ENCODE data around the gene TLX1.

TLX1 gene

GRCh38 chr10:101182936-101183335 lies 51.8 kb downstream of the TLX1 start:
- H3K27ac ChIP-seq (ENCODE audit: low read depth, low read length, poor library complexity, severe bottlenecking), result no peak overlapping the region
- no peaks in the 10 kb centered on the region for H3K36me3 ChIP-seq (ENCODE audit: insufficient read depth, low read length)
- H2AFZ ChIP-seq (ENCODE audit: low read length), result no peak overlapping the region
- H3K9me2 ChIP-seq (ENCODE audit: low read depth, low read length), result no peaks in the 10 kb centered on the region
- H3K4me1 ChIP-seq (ENCODE audit: insufficient read depth, low read length, severe bottlenecking), result no peaks in the 10 kb centered on the region
- no peak overlapping the region for H3K4me2 ChIP-seq (ENCODE audit: low read length)
- H3K4me3 ChIP-seq (ENCODE audit: low read depth, low read length, poor library complexity, severe bottlenecking), result no peak overlapping the region
- no peaks in the 10 kb centered on the region for H3F3A ChIP-seq (ENCODE audit: insufficient read depth, low read length)
- no peak overlapping the region for H3K9ac ChIP-seq (ENCODE audit: low read length)
- no peaks in the 10 kb centered on the region for H3K79me2 ChIP-seq (ENCODE audit: insufficient read depth, low read length)
- TF ChIP-seq EZH2 (IDR thresholded peaks at IDR 0.05; ENCODE audit: borderline replicate concordance, low read length), result no peak
- TF ChIP-seq, protein P1, sequence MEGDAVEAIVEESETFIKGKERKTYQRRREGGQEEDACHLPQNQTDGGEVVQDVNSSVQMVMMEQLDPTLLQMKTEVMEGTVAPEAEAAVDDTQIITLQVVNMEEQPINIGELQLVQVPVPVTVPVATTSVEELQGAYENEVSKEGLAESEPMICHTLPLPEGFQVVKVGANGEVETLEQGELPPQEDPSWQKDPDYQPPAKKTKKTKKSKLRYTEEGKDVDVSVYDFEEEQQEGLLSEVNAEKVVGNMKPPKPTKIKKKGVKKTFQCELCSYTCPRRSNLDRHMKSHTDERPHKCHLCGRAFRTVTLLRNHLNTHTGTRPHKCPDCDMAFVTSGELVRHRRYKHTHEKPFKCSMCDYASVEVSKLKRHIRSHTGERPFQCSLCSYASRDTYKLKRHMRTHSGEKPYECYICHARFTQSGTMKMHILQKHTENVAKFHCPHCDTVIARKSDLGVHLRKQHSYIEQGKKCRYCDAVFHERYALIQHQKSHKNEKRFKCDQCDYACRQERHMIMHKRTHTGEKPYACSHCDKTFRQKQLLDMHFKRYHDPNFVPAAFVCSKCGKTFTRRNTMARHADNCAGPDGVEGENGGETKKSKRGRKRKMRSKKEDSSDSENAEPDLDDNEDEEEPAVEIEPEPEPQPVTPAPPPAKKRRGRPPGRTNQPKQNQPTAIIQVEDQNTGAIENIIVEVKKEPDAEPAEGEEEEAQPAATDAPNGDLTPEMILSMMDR (IDR thresholded peaks at IDR 0.05; ENCODE audit: low read length), result no peak
- no peaks in the 10 kb centered on the region for H3K27me3 ChIP-seq (ENCODE audit: insufficient read depth, low read length)
- H3K9me3 ChIP-seq (ENCODE audit: low read length), result no peaks in the 10 kb centered on the region
- H4K20me1 ChIP-seq (ENCODE audit: insufficient read depth, low read length), result no peaks in the 10 kb centered on the region

GRCh38 chr10:101183458-101184183 lies 52.5 kb downstream of the TLX1 start:
- no peaks in the 10 kb centered on the region for H3K27me3 ChIP-seq (ENCODE audit: insufficient read depth, low read length)
- no peak overlapping the region for H3K4me2 ChIP-seq (ENCODE audit: low read length)
- H3F3A ChIP-seq (ENCODE audit: insufficient read depth, low read length), result no peaks in the 10 kb centered on the region
- no peaks in the 10 kb centered on the region for H3K4me1 ChIP-seq (ENCODE audit: insufficient read depth, low read length, severe bottlenecking)
- TF ChIP-seq, protein P1 (IDR thresholded peaks at IDR 0.05; ENCODE audit: low read length), result no peak
- no peak for TF ChIP-seq EZH2 (IDR thresholded peaks at IDR 0.05; ENCODE audit: borderline replicate concordance, low read length)
- H3K27ac ChIP-seq (ENCODE audit: low read depth, low read length, poor library complexity, severe bottlenecking), result no peak overlapping the region
- H3K4me3 ChIP-seq (ENCODE audit: low read depth, low read length, poor library complexity, severe bottlenecking), result no peak overlapping the region
- no peaks in the 10 kb centered on the region for H4K20me1 ChIP-seq (ENCODE audit: insufficient read depth, low read length)
- H3K9me3 ChIP-seq (ENCODE audit: low read length), result no peaks in the 10 kb centered on the region
- no peaks in the 10 kb centered on the region for H3K9me2 ChIP-seq (ENCODE audit: low read depth, low read length)
- no peak overlapping the region for H3K9ac ChIP-seq (ENCODE audit: low read length)
- H3K36me3 ChIP-seq (ENCODE audit: insufficient read depth, low read length), result no peaks in the 10 kb centered on the region
- H2AFZ ChIP-seq (ENCODE audit: low read length), result no peak overlapping the region
- H3K79me2 ChIP-seq (ENCODE audit: insufficient read depth, low read length), result no peaks in the 10 kb centered on the region

Data from OCI-LY1 (cell line).